LNCaP clone FGC (cell line): Measurements from ENCODE around the gene CUL2.

Experiments
- DNase-seq: peaks from one replicate; pipeline ENCODE4 v3.0.0-alpha.2; 2011; ENCODE audit warnings: low read depth
- H3K4me3 ChIP-seq: 2 replicates; pipeline ENCODE4 v1.5.1; 2011; ENCODE audit warnings: mild to moderate bottlenecking, low read depth, low read length, control low read depth
- CTCF ChIP-seq: IDR thresholded peaks from 2 replicates; pipeline ENCODE4 v1.5.1; 2012; ENCODE audit warnings: mild to moderate bottlenecking; ENCODE audit not compliant: control insufficient read depth, insufficient read depth; ENCODE audit errors: extremely low read depth

Gene CUL2

GRCh38 chr10:35090162-35090954 is at the start of gene CUL2:
Gene CUL2, minus strand, starts transcription at chr10:35090341. Its CDS starts 19,024 bp downstream, at chr10:35071317.
- TF ChIP-seq CTCF, result no peak
- H3K4me3 ChIP-seq, result peak within 1 kb of the TSS; percentile 95
- peak; percentile 88 for DNase-seq

- no peak for DNase-seq
These were observed 46.2 kb upstream of the CUL2 start for GRCh38 chr10:35136263-35136815.

GRCh38 chr10:35135861-35136260 is 45.7 kb upstream of the CUL2 start:
- H3K4me3 ChIP-seq, result no peak overlapping the region
- no peak for DNase-seq
- no peak for TF ChIP-seq CTCF

More at GRCh38 chr10:35136263-35136815, 46.2 kb upstream of the CUL2 start:
- no peak overlapping the region for H3K4me3 ChIP-seq
- no peak for TF ChIP-seq CTCF

GRCh38 chr10:35133586-35133985 is 43.4 kb upstream of the CUL2 start:
- no peak overlapping the region for H3K4me3 ChIP-seq
- DNase-seq, result no peak
- no peak for TF ChIP-seq CTCF

- H3K4me3 ChIP-seq, result no peak overlapping the region
- TF ChIP-seq CTCF, result no peak
- DNase-seq, result no peak
These were observed 42.6 kb upstream of the CUL2 start for GRCh38 chr10:35132727-35133126.

- DNase-seq, result peak; percentile 92
- no peak overlapping the region for H3K4me3 ChIP-seq
- TF ChIP-seq CTCF, result no peak
These were observed 40.5 kb upstream of the CUL2 start for GRCh38 chr10:35130663-35131062.

- TF ChIP-seq CTCF, result no peak
- no peak overlapping the region for H3K4me3 ChIP-seq
- no peak for DNase-seq
These were observed 39.1 kb upstream of the CUL2 start for GRCh38 chr10:35129185-35129674.
